PC-3 (cell line): ENCODE measurements around the gene CST4. TPM values are rescaled to one million over a fixed set of nuclear protein-coding genes. Genes with fewer than 3 reads are reported as not detected.
A peak's percentile ranks its signal among the peaks of the same experiment; 100 is the strongest.

Experiments used
- ATAC-seq: fragments of 200-7000 bp; cut with Tn5 transposase; 2 replicates; pipeline ENCODE4 v1.9.1; 2020; ENCODE audit warnings: mild to moderate bottlenecking, moderate library complexity
- BruUV-seq: library from RNA; stranded (reverse); fragments of 400-500 nt; replicated peaks from 2 replicates; lab custom pipeline; 2021; lab: Mats Ljungman, UMichigan
- CTCF ChIA-PET: fragments of 300-600 bp; sonication (Branson Sonifier 250); formaldehyde crosslinking; loops from one replicate; lab custom pipeline; 2022; ENCODE audit warnings: antibody characterized with exemption; lab: Charles Lee
- POLR2A ChIA-PET: fragments of 300-600 bp; sonication (Branson Sonifier 250); formaldehyde crosslinking; loops from one replicate; lab custom pipeline; 2022; ENCODE audit warnings: antibody characterized with exemption; ENCODE audit not compliant: unreplicated experiment; lab: Charles Lee
- DNase-seq: peaks from one replicate; pipeline ENCODE4 v3.0.0-alpha.2; 2015
- H2AFZ ChIP-seq: fragments of 300-600 bp; sonication (generic); 2 replicates; pipeline ENCODE4 v1.6.0; 2016; ENCODE audit warnings: antibody characterized with exemption, low read length
- H3F3A ChIP-seq: fragments of 300-600 bp; sonication (generic); one replicate; pipeline ENCODE4 v1.6.0; 2017; ENCODE audit warnings: antibody characterized with exemption, low read length, control low read depth, mild to moderate bottlenecking; ENCODE audit not compliant: unreplicated experiment
- H3K27ac ChIP-seq: fragments of 300-600 bp; sonication (generic); 2 replicates; pipeline ENCODE4 v1.5.1; 2016; ENCODE audit warnings: mild to moderate bottlenecking, low read length
- H3K27me3 ChIP-seq: fragments of 300-600 bp; sonication (generic); 2 replicates; pipeline ENCODE4 v1.6.1; 2016; ENCODE audit warnings: low read length, mixed read lengths
- H3K36me3 ChIP-seq: fragments of 300-600 bp; sonication (generic); 2 replicates; pipeline ENCODE4 v1.6.1; 2016; ENCODE audit warnings: low read depth, mixed run types, low read length, mixed read lengths
- H3K4me1 ChIP-seq: fragments of 300-600 bp; sonication (generic); 2 replicates; pipeline ENCODE4 v1.5.1; 2016; ENCODE audit warnings: low read length; ENCODE audit not compliant: insufficient read depth
- H3K4me2 ChIP-seq: fragments of 300-600 bp; sonication (generic); 2 replicates; pipeline ENCODE4 v1.6.0; 2016; ENCODE audit warnings: low read length
- H3K4me3 ChIP-seq: fragments of 300-600 bp; sonication (generic); 2 replicates; pipeline ENCODE4 v1.5.1; 2016; ENCODE audit warnings: mild to moderate bottlenecking, low read length, mixed read lengths
- H3K79me2 ChIP-seq: fragments of 300-600 bp; sonication (generic); 2 replicates; pipeline ENCODE4 v1.6.1; 2017; ENCODE audit warnings: low read length, mixed read lengths
- H3K9ac ChIP-seq: fragments of 300-600 bp; sonication (generic); 2 replicates; pipeline ENCODE4 v1.6.0; 2016; ENCODE audit warnings: mild to moderate bottlenecking, low read length
- H3K9me2 ChIP-seq: fragments of 300-600 bp; sonication (generic); replicated peaks from 2 replicates; pipeline ENCODE4 v1.6.1; 2016; ENCODE audit warnings: mixed run types, low read length, mixed read lengths
- H3K9me3 ChIP-seq: fragments of 300-600 bp; sonication (generic); 2 replicates; pipeline ENCODE4 v1.6.1; 2016; ENCODE audit warnings: low read length, mixed read lengths
- H4K20me1 ChIP-seq: fragments of 300-600 bp; sonication (generic); 2 replicates; pipeline ENCODE4 v1.6.1; 2016; ENCODE audit warnings: low read length, mixed read lengths
- EZH2 ChIP-seq: fragments of 300-600 bp; sonication (generic); IDR thresholded peaks from one replicate; pipeline ENCODE4 v1.6.1; 2017; ENCODE audit warnings: antibody characterized with exemption, mild to moderate bottlenecking, low read length; ENCODE audit not compliant: unreplicated experiment
- EZH2phosphoT487 ChIP-seq: fragments of 300-600 bp; sonication (generic); IDR thresholded peaks from 2 replicates; pipeline ENCODE4 v1.6.1; 2018; ENCODE audit warnings: mild to moderate bottlenecking, antibody characterized with exemption, low read length, borderline replicate concordance
- intact Hi-C: fragments of 100-400 bp; cut with micrococcal nuclease; formaldehyde crosslinking; loops from 2 replicates; pipeline ENCODE4 v1.9.0; 2023
- total RNA-seq: library from RNA; depleted of rRNA; stranded (reverse); fragments of >200 nt; gene quantifications from 2 replicates; pipeline ENCODE4 v1.2.3, GENCODE V29; 2014
- TF ChIP-seq, protein P1 (sequence below): fragments of 300-600 bp; sonication (generic); conservative IDR thresholded peaks from 2 replicates; pipeline ENCODE4 v1.5.1; 2017; ENCODE audit warnings: antibody characterized with exemption, low read depth, mild to moderate bottlenecking, low read length

Gene CST4
- total RNA-seq, 1 experiment from 2014 or later = 0.98 TPM

DNA sequence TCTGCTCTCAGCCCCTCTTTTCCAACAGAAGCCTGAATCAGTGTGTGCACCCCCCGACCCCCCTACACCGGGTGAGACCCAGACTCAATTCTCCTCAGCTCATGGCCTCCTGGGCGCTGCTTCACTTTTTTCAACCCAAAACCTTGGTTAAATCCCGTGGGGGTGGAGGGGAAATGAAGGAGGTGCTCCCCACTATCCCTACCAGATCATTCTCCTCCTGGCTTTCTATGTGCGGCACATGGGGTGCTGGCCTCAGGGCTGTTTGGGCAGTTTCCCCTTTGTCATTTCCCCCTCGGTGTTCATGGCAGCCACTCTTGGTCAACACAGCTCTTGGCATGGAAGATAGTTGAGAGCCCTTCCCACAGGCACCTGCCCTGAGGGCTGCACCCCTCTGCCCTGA lies 4.6 kb downstream of the CST4 start:
- ChIA-PET POLR2A (no interaction called here), CTCF (no interaction called here)
- no peak overlapping the region for H3K27ac ChIP-seq
- no peaks in the 10 kb centered on the region for H3K9me2 ChIP-seq
- H3K79me2 ChIP-seq = no peaks in the 10 kb centered on the region
- no peaks in the 10 kb centered on the region for H4K20me1 ChIP-seq
- H3K27me3 ChIP-seq = no peaks in the 10 kb centered on the region
- H3K4me3 ChIP-seq = no peak overlapping the region
- intact Hi-C loops = no loop called here
- no peak for TF ChIP-seq EZH2phosphoT487
- no peak for TF ChIP-seq EZH2
- TF ChIP-seq, protein P1, sequence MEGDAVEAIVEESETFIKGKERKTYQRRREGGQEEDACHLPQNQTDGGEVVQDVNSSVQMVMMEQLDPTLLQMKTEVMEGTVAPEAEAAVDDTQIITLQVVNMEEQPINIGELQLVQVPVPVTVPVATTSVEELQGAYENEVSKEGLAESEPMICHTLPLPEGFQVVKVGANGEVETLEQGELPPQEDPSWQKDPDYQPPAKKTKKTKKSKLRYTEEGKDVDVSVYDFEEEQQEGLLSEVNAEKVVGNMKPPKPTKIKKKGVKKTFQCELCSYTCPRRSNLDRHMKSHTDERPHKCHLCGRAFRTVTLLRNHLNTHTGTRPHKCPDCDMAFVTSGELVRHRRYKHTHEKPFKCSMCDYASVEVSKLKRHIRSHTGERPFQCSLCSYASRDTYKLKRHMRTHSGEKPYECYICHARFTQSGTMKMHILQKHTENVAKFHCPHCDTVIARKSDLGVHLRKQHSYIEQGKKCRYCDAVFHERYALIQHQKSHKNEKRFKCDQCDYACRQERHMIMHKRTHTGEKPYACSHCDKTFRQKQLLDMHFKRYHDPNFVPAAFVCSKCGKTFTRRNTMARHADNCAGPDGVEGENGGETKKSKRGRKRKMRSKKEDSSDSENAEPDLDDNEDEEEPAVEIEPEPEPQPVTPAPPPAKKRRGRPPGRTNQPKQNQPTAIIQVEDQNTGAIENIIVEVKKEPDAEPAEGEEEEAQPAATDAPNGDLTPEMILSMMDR = no peak
- H3K36me3 ChIP-seq = no peaks in the 10 kb centered on the region
- ATAC-seq (no peak), DNase-seq (no peak)
- no peaks in the 10 kb centered on the region for H3K9me3 ChIP-seq
- peaks cover 14% of the 10 kb centered on the region; the same call in 1 of the 2 replicates for H3K4me1 ChIP-seq
- no peak overlapping the region for H3K4me2 ChIP-seq
- H2AFZ ChIP-seq = no peak overlapping the region
- no TSS peak for BruUV-seq
- H3F3A ChIP-seq = no peaks in the 10 kb centered on the region
- H3K9ac ChIP-seq = no peak overlapping the region

GRCh38 chr20:23683807-23684206 lies 5.0 kb downstream of the CST4 start:
- intact Hi-C loops = no loop called here
- no peaks in the 10 kb centered on the region for H3K9me3 ChIP-seq
- no peak overlapping the region for H3K4me2 ChIP-seq
- no peak overlapping the region for H3K4me3 ChIP-seq
- POLR2A ChIA-PET = no interaction called here
- H3K79me2 ChIP-seq = no peaks in the 10 kb centered on the region
- no peaks in the 10 kb centered on the region for H3K9me2 ChIP-seq
- H4K20me1 ChIP-seq = no peaks in the 10 kb centered on the region
- no peak overlapping the region for H2AFZ ChIP-seq
- no peak overlapping the region for H3K9ac ChIP-seq
- TF ChIP-seq, protein P1 = no peak
- no peak for TF ChIP-seq EZH2
- no peak for TF ChIP-seq EZH2phosphoT487
- H3F3A ChIP-seq = no peaks in the 10 kb centered on the region
- no peak for ATAC-seq
- no TSS peak for BruUV-seq
- DNase-seq = no peak
- H3K36me3 ChIP-seq = no peaks in the 10 kb centered on the region
- no peak overlapping the region for H3K27ac ChIP-seq
- no peaks in the 10 kb centered on the region for H3K27me3 ChIP-seq
- CTCF ChIA-PET = no interaction called here
- H3K4me1 ChIP-seq = peaks cover 11% of the 10 kb centered on the region; the same call in 1 of the 2 replicates

GRCh38 chr20:23683281-23683680 lies 5.6 kb downstream of the CST4 start:
- H3K9ac ChIP-seq = no peak overlapping the region
- H3K4me1 ChIP-seq = peaks cover 11% of the 10 kb centered on the region; the same call in 1 of the 2 replicates
- no peak for TF ChIP-seq EZH2phosphoT487
- TF ChIP-seq EZH2 = no peak
- TF ChIP-seq, protein P1 = no peak
- intact Hi-C loops = no loop called here
- H3K79me2 ChIP-seq = no peaks in the 10 kb centered on the region
- H3K36me3 ChIP-seq = no peaks in the 10 kb centered on the region
- DNase-seq (peak; percentile 42), ATAC-seq (peak; percentile 74)
- no peaks in the 10 kb centered on the region for H3F3A ChIP-seq
- no peak overlapping the region for H2AFZ ChIP-seq
- H4K20me1 ChIP-seq = no peaks in the 10 kb centered on the region
- no peak overlapping the region for H3K4me2 ChIP-seq
- no peak overlapping the region for H3K27ac ChIP-seq
- ChIA-PET POLR2A (no interaction called here), CTCF (no interaction called here)
- no TSS peak for BruUV-seq
- H3K9me2 ChIP-seq = no peaks in the 10 kb centered on the region
- H3K9me3 ChIP-seq = no peaks in the 10 kb centered on the region
- H3K4me3 ChIP-seq = no peak overlapping the region
- H3K27me3 ChIP-seq = 0 out of 2 replicates have a peak, but pooled peaks cover 3% of the 10 kb centered on the region
